Measurements from ENCODE around the gene GNG12. TPM values are rescaled to one million over a fixed set of nuclear protein-coding genes. Genes with fewer than 3 reads are reported as not detected.

Gene GNG12
- total RNA-seq, 3 donors from 2014 or later, result 85.0 to 191 (median 158) TPM

GRCh38 chr1:67767103-67767782, 66.0 kb downstream of the GNG12 start:
- Histone ChIP-seq H3K36me3 (ENCODE audit: low read depth) (no peaks in the 10 kb centered on the region), H3K4me3 (no peak overlapping the region), H3K9me3 (no peaks in the 10 kb centered on the region), H3K4me1 (ENCODE audit: low read depth) (no peaks in the 10 kb centered on the region)
- intact Hi-C loops (cut with DNase I, micrococcal nuclease), result loop anchor here (10.0 kb wide), 2 partner anchors 202 to 338 kb away; no protein-coding TSS in a partner anchor
- DNase-seq (no peak), ATAC-seq (peak; percentile 27)
- TF ChIP-seq, protein P1, sequence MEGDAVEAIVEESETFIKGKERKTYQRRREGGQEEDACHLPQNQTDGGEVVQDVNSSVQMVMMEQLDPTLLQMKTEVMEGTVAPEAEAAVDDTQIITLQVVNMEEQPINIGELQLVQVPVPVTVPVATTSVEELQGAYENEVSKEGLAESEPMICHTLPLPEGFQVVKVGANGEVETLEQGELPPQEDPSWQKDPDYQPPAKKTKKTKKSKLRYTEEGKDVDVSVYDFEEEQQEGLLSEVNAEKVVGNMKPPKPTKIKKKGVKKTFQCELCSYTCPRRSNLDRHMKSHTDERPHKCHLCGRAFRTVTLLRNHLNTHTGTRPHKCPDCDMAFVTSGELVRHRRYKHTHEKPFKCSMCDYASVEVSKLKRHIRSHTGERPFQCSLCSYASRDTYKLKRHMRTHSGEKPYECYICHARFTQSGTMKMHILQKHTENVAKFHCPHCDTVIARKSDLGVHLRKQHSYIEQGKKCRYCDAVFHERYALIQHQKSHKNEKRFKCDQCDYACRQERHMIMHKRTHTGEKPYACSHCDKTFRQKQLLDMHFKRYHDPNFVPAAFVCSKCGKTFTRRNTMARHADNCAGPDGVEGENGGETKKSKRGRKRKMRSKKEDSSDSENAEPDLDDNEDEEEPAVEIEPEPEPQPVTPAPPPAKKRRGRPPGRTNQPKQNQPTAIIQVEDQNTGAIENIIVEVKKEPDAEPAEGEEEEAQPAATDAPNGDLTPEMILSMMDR (IDR thresholded peaks at IDR 0.05), result no peak

GRCh38 chr1:67766141-67766978, 66.9 kb downstream of the GNG12 start:
- intact Hi-C loops (cut with DNase I, micrococcal nuclease), result loop anchor here (10.0 kb wide), 2 partner anchors 202 to 338 kb away; no protein-coding TSS in a partner anchor
- Histone ChIP-seq H3K9me3 (no peaks in the 10 kb centered on the region), H3K4me3 (no peak overlapping the region), H3K4me1 (ENCODE audit: low read depth) (peaks cover 8% of the 10 kb centered on the region), H3K36me3 (ENCODE audit: low read depth) (no peaks in the 10 kb centered on the region)
- TF ChIP-seq, protein P1 (IDR thresholded peaks at IDR 0.05), result peak; percentile 53
- DNase-seq, result peak in 1 of 3 donors; percentile 43
- peak; percentile 39 for ATAC-seq

DNA sequence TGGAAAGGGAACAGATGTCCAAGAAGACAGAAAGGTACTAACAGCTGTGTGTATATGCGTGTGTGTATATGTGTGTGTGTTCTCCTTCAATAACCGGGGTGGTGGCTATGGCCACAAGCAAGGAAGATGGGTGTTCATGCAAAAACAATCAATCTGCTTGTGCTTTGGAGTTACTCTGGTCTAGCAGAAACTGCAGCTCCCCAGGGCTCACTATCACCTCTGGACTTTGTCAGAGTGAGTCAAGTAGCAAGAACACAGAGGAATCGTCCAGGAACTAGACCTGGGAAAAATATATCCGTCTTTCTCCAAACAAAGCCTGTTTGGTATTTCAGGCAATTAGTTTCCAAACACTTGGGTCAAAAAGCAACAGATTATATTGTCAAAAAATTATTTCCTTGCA, 68.6 kb downstream of the GNG12 start:
- Histone ChIP-seq H3K4me1 (ENCODE audit: low read depth) (peaks cover 24% of the 10 kb centered on the region), H3K36me3 (ENCODE audit: low read depth) (no peaks in the 10 kb centered on the region), H3K9me3 (no peaks in the 10 kb centered on the region), H3K4me3 (no peak overlapping the region)
- intact Hi-C loops (cut with DNase I, micrococcal nuclease), result loop anchor here (5.0 to 10.0 kb wide), 4 partner anchors 200 to 348 kb away; no protein-coding TSS in a partner anchor
- TF ChIP-seq, protein P1 (IDR thresholded peaks at IDR 0.05), result no peak
- DNase-seq (no peak), ATAC-seq (peak; percentile 31)

DNA sequence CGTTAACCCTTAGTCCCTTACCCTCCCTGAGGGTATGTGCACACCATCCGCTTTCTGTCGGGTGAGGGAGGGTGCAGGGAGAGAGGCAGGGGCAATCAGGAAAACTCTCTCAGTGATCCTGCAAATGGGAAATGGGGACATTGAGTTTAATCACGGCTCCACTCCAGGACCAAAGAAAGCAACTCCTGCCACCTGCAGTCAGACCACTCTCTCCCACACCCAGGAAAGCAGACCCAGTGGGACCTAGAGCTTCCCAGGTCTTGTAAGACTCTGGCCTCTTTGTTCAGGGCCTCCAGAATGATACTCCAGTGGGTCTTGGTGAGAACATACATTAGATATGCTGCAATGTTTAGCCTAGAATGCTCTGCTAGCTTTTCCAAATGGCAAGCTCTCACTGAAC, 71.5 kb downstream of the GNG12 start:
- intact Hi-C loops (cut with DNase I, micrococcal nuclease), result loop anchor here (5.0 to 10.0 kb wide), 4 partner anchors 197 to 351 kb away; no protein-coding TSS in a partner anchor
- TF ChIP-seq, protein P1 (IDR thresholded peaks at IDR 0.05), result no peak
- ATAC-seq (no peak), DNase-seq (no peak)
- no peaks in the 10 kb centered on the region for H3K36me3 ChIP-seq (ENCODE audit: low read depth)
- peaks cover 32% of the 10 kb centered on the region for H3K4me1 ChIP-seq (ENCODE audit: low read depth)
- no peaks in the 10 kb centered on the region for H3K9me3 ChIP-seq
- H3K4me3 ChIP-seq, result no peak overlapping the region

DNA sequence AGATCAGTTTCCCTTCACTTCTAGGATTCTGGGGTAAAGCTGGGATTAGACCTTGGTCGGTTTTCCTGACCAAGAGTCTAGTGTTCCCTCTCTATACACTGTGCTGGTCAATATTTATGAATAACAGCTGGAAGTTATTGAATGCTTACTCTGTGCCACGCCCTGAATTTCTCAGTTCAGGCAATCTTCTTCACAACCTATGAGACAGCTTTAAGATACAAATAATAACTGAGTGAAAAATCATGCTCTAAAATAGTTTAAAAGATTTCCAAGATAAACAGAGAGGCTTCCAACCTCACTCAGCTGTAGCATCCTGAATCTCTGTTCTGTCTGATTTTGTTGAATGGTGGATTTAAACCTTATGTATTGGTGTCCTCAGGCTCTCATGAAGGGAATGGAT, 72.2 kb downstream of the GNG12 start:
- DNase-seq (no peak), ATAC-seq (peak; percentile 10)
- Histone ChIP-seq H3K4me3 (no peak overlapping the region), H3K36me3 (ENCODE audit: low read depth) (no peaks in the 10 kb centered on the region), H3K4me1 (ENCODE audit: low read depth) (peaks cover 39% of the 10 kb centered on the region), H3K9me3 (no peaks in the 10 kb centered on the region)
- TF ChIP-seq, protein P1 (IDR thresholded peaks at IDR 0.05), result no peak
- intact Hi-C loops (cut with DNase I, micrococcal nuclease), result loop anchor here (5.0 to 10.0 kb wide), 4 partner anchors 196 to 351 kb away; no protein-coding TSS in a partner anchor

Measured in mucosa of descending colon (tissue), 3 donors.